HepG2 (cell line): Measurements from ENCODE around the gene SRGAP3. TPM values are rescaled to one million over a fixed set of nuclear protein-coding genes. Genes with fewer than 3 reads are reported as not detected.

ENCODE experiments used
- CTCF ChIP-seq: sonication (generic); formaldehyde crosslinking; IDR thresholded peaks from 2 replicates; pipeline ENCODE4 v1.5.0; 2020; ENCODE audit warnings: mild to moderate bottlenecking, missing genetic modification reagents, moderate library complexity
- DZIP1 ChIP-seq: sonication (generic); formaldehyde crosslinking; IDR thresholded peaks from 2 replicates; pipeline ENCODE4 v1.5.0; 2020; ENCODE audit warnings: mild to moderate bottlenecking, missing genetic modification reagents
- FOXA1 ChIP-seq, 2 experiments: fragments of 450-650 bp in 1 of 2; sonication (generic) in 1 of 2; formaldehyde crosslinking in 1 of 2; IDR thresholded peaks; 2 replicates each; pipeline versions ENCODE4 v1.4.0 to v1.6.1; 2016 to 2020; ENCODE audit warnings: missing genetic modification reagents in 1 of 2
- HNRNPLL ChIP-seq: fragments of 200-400 bp; formaldehyde crosslinking; IDR thresholded peaks from 2 replicates; pipeline ENCODE4 v1.6.1; 2017; ENCODE audit warnings: mild to moderate bottlenecking, low read depth, low read length; ENCODE audit not compliant: poor library complexity, severe bottlenecking
- HOMEZ ChIP-seq: IDR thresholded peaks from 2 replicates; pipeline ENCODE4 v1.6.1; 2016; ENCODE audit warnings: low read depth
- NAIF1 ChIP-seq: sonication (generic); formaldehyde crosslinking; IDR thresholded peaks from 2 replicates; pipeline ENCODE4 v1.5.0; 2020; ENCODE audit warnings: mild to moderate bottlenecking, missing genetic modification reagents, borderline replicate concordance
- NFE2L1 ChIP-seq: sonication (generic); formaldehyde crosslinking; IDR thresholded peaks from 2 replicates; pipeline ENCODE4 v1.4.0; 2020; ENCODE audit warnings: missing genetic modification reagents, mild to moderate bottlenecking, borderline replicate concordance
- THAP9 ChIP-seq: sonication (generic); formaldehyde crosslinking; IDR thresholded peaks from 2 replicates; pipeline ENCODE4; 2020; ENCODE audit warnings: missing genetic modification reagents, mild to moderate bottlenecking, borderline replicate concordance
- ZNF652 ChIP-seq: IDR thresholded peaks from 2 replicates; pipeline ENCODE4 v1.6.1; 2016; ENCODE audit warnings: low read depth, borderline replicate concordance
- polyA plus RNA-seq, 8 experiments: library from polyadenylated mRNA; depleted of rRNA in 3 of 8; stranded (reverse) in 7 of 8; unstranded in 1 of 8; fragments of >200 nt; fragmentation: Illumina TruSeq in 4 of 8; extraction: Trizol in 4 of 8; gene quantifications; 2 replicates each; pipeline versions ENCODE4 v1.2.1 to v1.2.3, GENCODE V29; 2011 to 2016; ENCODE audit warnings: low read depth in 4 of 8, missing spikeins in 1 of 8, mixed read lengths in 1 of 8; ENCODE audit not compliant: insufficient read depth in 1 of 8
- total RNA-seq, 5 experiments: library from RNA; depleted of rRNA; stranded (reverse); fragments of >200 nt; fragmentation: Illumina TruSeq; extraction: Trizol; gene quantifications; 2 replicates each; pipeline ENCODE4 v1.2.3, GENCODE V29; 2016; ENCODE audit warnings: low read depth in 1 of 5
- TF ChIP-seq, protein P1 (sequence below): sonication (generic); formaldehyde crosslinking; IDR thresholded peaks from 2 replicates; pipeline ENCODE4 v1.8.0; 2022; ENCODE audit warnings: missing genetic modification reagents, mild to moderate bottlenecking, moderate library complexity, borderline replicate concordance
- TF ChIP-seq, protein P2 (sequence below): sonication (generic); formaldehyde crosslinking; conservative IDR thresholded peaks from 2 replicates; pipeline ENCODE4 v1.4.0; 2020; ENCODE audit warnings: missing genetic modification reagents
- TF ChIP-seq, protein P3 (sequence below): sonication (generic); formaldehyde crosslinking; IDR thresholded peaks from 2 replicates; pipeline ENCODE4 v1.4.0; 2020; ENCODE audit warnings: missing genetic modification reagents, borderline replicate concordance

Gene SRGAP3
- total and polyA plus RNA-seq, 2 of the 13 experiments (the other 11 are each of a cell fraction or from before 2014, with no cell fraction given), result 1.2 to 1.4 TPM

DNA sequence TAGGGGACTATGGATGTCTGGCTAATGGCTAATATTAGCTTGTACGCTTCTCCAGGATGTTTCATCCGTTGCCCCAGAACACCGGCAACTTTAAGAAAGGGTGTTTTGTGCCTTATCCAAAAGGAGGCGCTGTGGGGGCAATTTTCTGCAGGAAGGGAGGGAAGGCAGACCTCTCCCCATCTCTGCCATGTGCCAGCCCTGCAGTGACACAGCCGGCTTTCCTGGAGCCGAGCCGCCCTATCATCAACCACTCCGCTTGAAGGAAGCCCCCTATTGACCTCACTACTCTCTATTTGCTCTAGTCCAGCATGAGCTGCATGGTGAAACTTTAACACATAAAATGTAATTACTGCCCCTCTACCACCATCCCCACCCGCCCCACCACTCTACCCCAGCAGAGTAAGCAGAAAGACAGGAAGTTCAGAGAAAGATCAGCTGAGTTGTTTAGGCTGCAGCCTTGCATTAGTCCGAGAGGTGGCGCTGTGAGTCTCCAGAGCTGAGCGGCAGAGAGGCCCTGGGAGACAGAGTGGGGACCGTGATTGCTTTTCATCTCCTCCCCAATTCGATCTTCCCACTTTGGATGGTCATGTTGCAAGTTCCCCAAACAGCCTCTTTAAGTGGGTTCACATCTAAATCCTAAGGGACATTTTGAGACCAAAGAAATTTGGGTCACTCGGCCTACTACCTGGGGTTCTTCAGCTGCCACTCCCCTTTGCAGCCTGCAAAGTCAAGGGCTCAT, 261.6 kb downstream of the SRGAP3 start (continued):
- TF ChIP-seq CTCF (CRISPR knock-in tag) (peak; percentile 75), HNRNPLL (no peak), DZIP1 (CRISPR knock-in tag) (no peak), NFE2L1 (CRISPR knock-in tag) (no peak), ZNF652 (CRISPR knock-in tag) (no peak), THAP9 (no peak), NAIF1 (no peak), FOXA1 (IDR thresholded peaks at IDR 0.05) (no peak), FOXA1 (CRISPR knock-in tag; IDR thresholded peaks at IDR 0.05) (no peak), HOMEZ (CRISPR knock-in tag) (no peak)
- TF ChIP-seq, protein P1, sequence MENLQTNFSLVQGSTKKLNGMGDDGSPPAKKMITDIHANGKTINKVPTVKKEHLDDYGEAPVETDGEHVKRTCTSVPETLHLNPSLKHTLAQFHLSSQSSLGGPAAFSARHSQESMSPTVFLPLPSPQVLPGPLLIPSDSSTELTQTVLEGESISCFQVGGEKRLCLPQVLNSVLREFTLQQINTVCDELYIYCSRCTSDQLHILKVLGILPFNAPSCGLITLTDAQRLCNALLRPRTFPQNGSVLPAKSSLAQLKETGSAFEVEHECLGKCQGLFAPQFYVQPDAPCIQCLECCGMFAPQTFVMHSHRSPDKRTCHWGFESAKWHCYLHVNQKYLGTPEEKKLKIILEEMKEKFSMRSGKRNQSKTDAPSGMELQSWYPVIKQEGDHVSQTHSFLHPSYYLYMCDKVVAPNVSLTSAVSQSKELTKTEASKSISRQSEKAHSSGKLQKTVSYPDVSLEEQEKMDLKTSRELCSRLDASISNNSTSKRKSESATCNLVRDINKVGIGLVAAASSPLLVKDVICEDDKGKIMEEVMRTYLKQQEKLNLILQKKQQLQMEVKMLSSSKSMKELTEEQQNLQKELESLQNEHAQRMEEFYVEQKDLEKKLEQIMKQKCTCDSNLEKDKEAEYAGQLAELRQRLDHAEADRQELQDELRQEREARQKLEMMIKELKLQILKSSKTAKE (CRISPR knock-in tag), result no peak
- TF ChIP-seq, protein P2, sequence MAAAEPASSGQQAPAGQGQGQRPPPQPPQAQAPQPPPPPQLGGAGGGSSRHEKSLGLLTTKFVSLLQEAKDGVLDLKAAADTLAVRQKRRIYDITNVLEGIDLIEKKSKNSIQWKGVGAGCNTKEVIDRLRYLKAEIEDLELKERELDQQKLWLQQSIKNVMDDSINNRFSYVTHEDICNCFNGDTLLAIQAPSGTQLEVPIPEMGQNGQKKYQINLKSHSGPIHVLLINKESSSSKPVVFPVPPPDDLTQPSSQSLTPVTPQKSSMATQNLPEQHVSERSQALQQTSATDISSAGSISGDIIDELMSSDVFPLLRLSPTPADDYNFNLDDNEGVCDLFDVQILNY, result no peak
- TF ChIP-seq, protein P3, sequence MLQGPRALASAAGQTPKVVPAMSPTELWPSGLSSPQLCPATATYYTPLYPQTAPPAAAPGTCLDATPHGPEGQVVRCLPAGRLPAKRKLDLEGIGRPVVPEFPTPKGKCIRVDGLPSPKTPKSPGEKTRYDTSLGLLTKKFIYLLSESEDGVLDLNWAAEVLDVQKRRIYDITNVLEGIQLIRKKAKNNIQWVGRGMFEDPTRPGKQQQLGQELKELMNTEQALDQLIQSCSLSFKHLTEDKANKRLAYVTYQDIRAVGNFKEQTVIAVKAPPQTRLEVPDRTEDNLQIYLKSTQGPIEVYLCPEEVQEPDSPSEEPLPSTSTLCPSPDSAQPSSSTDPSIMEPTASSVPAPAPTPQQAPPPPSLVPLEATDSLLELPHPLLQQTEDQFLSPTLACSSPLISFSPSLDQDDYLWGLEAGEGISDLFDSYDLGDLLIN, result no peak
